SU-DHL-6 (cell line): ENCODE measurements around the gene CD200.

Source experiments
- CTCF ChIP-seq: fragments of 200-600 bp; sonication (generic); IDR thresholded peaks from one replicate; pipeline ENCODE4 v1.5.1; 2017; ENCODE audit warnings: antibody characterized with exemption, mild to moderate bottlenecking, low read length, moderate library complexity; ENCODE audit not compliant: insufficient read depth, poor library complexity, severe bottlenecking
- EZH2phosphoT487 ChIP-seq: fragments of 200-600 bp; sonication (generic), shearing (Covaris generic); conservative IDR thresholded peaks from 2 replicates; pipeline ENCODE4 v1.6.1; 2018; ENCODE audit warnings: mild to moderate bottlenecking, antibody characterized with exemption, low read length, moderate library complexity, mixed read lengths

DNA sequence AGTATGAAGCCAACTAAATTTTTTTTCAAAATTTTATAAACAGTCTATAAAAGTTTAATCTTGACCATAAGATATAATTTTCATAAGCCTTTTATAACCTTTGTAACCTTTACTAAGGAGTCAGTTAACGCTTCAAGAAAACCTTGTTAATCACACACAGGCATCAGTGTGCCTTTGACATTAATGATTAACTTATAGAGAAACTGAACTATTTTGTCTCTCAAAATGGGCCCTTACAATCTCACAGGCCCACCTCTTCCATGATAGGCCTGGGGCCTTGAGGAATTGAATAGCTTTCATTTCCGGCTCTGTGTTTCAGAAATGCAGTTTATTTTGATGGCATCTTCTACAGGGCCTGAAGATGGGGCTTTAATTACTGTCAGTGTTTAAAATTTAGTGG is 70.1 kb downstream of the CD200 start:
- TF ChIP-seq CTCF (no peak), EZH2phosphoT487 (no peak)
